ENCODE measurements around the gene PKP2.
"Not testable (repeated sequence)": the region's sequence is repeated elsewhere in the genome, so short reads cannot be mapped to it uniquely, and the experiment has no call there.

The PKP2 gene

GRCh38 chr12:32897281-32897610 lies 669 bp upstream of the PKP2 start:
- peak overlapping the region; percentile 15 for H3K4me3 ChIP-seq (ENCODE audit: control insufficient read depth, low read depth, low read length)
- DNase-seq (ENCODE audit: low read depth), result no peak
- TF ChIP-seq, protein P1, sequence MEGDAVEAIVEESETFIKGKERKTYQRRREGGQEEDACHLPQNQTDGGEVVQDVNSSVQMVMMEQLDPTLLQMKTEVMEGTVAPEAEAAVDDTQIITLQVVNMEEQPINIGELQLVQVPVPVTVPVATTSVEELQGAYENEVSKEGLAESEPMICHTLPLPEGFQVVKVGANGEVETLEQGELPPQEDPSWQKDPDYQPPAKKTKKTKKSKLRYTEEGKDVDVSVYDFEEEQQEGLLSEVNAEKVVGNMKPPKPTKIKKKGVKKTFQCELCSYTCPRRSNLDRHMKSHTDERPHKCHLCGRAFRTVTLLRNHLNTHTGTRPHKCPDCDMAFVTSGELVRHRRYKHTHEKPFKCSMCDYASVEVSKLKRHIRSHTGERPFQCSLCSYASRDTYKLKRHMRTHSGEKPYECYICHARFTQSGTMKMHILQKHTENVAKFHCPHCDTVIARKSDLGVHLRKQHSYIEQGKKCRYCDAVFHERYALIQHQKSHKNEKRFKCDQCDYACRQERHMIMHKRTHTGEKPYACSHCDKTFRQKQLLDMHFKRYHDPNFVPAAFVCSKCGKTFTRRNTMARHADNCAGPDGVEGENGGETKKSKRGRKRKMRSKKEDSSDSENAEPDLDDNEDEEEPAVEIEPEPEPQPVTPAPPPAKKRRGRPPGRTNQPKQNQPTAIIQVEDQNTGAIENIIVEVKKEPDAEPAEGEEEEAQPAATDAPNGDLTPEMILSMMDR (conservative IDR thresholded peaks at IDR 0.05; ENCODE audit: control insufficient read depth, insufficient read depth, low read depth, low read length), result no peak

DNA sequence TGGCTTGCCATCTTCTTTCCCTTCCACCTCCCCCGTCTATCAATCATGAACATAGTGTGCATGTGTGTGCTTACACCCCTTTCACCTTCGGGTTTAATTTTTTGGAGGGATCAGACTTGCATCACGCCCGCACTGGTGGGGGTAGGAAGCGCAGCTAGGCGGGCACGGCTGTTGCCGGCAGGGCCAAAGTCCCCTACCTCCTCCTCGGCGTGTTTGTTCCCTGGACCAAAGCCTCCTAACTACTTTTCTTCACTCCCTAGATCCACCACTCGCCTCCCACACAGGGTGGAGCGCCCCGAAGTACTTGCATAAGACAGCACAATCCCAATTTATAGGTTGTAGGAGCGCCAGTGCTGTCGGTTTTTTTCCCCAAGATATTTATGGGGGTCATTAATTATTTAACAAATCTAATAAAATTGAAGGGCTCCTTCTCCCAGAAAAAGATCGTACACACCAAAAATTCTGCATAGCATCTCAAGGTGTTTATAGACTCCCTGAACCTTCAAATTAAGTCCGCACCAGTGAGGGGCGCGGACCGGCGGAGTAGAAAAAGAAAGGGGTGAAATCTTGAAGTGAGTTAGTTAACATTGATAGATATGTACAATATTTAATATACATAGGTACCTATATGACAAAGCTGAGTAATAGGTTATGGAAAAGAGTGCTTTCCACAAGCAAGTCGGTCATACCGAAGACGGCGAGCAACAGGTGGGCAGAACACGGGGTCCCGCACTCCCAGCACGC lies 717 bp downstream of the PKP2 start:
- H3K4me3 ChIP-seq (ENCODE audit: control insufficient read depth, low read depth, low read length), result peak overlapping the region; percentile 19
- DNase-seq (ENCODE audit: low read depth), result no peak
- TF ChIP-seq, protein P1 (conservative IDR thresholded peaks at IDR 0.05; ENCODE audit: control insufficient read depth, insufficient read depth, low read depth, low read length), result no peak

GRCh38 chr12:32894566-32894965 lies 2.0 kb downstream of the PKP2 start:
- TF ChIP-seq, protein P1 (conservative IDR thresholded peaks at IDR 0.05; ENCODE audit: control insufficient read depth, insufficient read depth, low read depth, low read length), result no peak
- DNase-seq (ENCODE audit: low read depth), result no peak
- H3K4me3 ChIP-seq (ENCODE audit: control insufficient read depth, low read depth, low read length), result no peak overlapping the region

GRCh38 chr12:32893458-32893857 lies 3.1 kb downstream of the PKP2 start:
- H3K4me3 ChIP-seq (ENCODE audit: control insufficient read depth, low read depth, low read length), result no peak overlapping the region
- TF ChIP-seq, protein P1 (conservative IDR thresholded peaks at IDR 0.05; ENCODE audit: control insufficient read depth, insufficient read depth, low read depth, low read length), result no peak
- DNase-seq (ENCODE audit: low read depth), result no peak

DNA sequence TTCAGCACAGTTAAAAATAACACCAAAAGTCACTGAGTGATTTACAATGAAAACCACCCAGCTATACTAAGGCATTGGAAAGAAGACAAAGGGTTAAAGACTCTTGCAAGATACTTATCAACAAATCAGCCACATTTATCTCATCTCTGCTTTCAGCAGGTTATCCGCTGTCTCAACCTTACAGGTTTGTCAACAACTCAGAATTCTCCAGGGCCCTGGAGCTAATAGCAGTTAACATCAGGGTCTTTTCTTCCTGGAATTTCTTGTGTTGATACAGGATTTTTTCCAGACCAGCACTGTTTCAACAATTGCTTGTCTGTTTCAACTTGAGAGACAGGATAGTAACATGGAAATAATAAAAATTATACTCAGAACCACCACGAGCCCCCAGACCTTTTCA lies 3.5 kb downstream of the PKP2 start:
- TF ChIP-seq, protein P1 (conservative IDR thresholded peaks at IDR 0.05; ENCODE audit: control insufficient read depth, insufficient read depth, low read depth, low read length), result no peak
- H3K4me3 ChIP-seq (ENCODE audit: control insufficient read depth, low read depth, low read length), result no peak overlapping the region
- no peak for DNase-seq (ENCODE audit: low read depth)

- H3K4me3 ChIP-seq (ENCODE audit: control insufficient read depth, low read depth, low read length); DNase-seq (ENCODE audit: low read depth): not testable (repeated sequence)
Measured at GRCh38 chr12:32892369-32892768, 4.2 kb downstream of the PKP2 start.

- H3K4me3 ChIP-seq (ENCODE audit: control insufficient read depth, low read depth, low read length), result no peak overlapping the region
- TF ChIP-seq, protein P1 (conservative IDR thresholded peaks at IDR 0.05; ENCODE audit: control insufficient read depth, insufficient read depth, low read depth, low read length), result no peak
- DNase-seq (ENCODE audit: low read depth), result no peak
Measured at GRCh38 chr12:32891956-32892355, 4.6 kb downstream of the PKP2 start.
